ENCODE results near the gene CHID1. TPM values are rescaled to one million over a fixed set of nuclear protein-coding genes. Genes with fewer than 3 reads are reported as not detected.

CHID1 gene
- total and polyA plus RNA-seq, 2 experiments from 2014 or later, result 54.1 to 67.3 TPM

GRCh38 chr11:912266-912665 lies 1.7 kb upstream of the CHID1 start:
- ATAC-seq (no peak), DNase-seq (ENCODE audit: low spot score) (peak; percentile 41)
- H3K4me3 ChIP-seq, result no peak overlapping the region
- no peaks in the 10 kb centered on the region for H3K9me2 ChIP-seq (ENCODE audit: insufficient read depth)
- no peaks in the 10 kb centered on the region for H3K27me3 ChIP-seq (ENCODE audit: insufficient read depth)
- peak overlapping the region; percentile 86; the same call in 1 of the 2 replicates for H3K4me2 ChIP-seq
- H4K20me1 ChIP-seq (replicated peaks; ENCODE audit: insufficient read depth), result peaks cover 5% of the 10 kb centered on the region; the same call in 1 of the 2 replicates
- H3K4me3 Mint-ChIP-seq, result no peak overlapping the region; the same call in 2 of the 3 replicates
- peaks cover 7% of the 10 kb centered on the region; the same call in 2 of the 3 replicates for H3K36me3 Mint-ChIP-seq (ENCODE audit: low read depth)
- TF ChIP-seq, protein P1, sequence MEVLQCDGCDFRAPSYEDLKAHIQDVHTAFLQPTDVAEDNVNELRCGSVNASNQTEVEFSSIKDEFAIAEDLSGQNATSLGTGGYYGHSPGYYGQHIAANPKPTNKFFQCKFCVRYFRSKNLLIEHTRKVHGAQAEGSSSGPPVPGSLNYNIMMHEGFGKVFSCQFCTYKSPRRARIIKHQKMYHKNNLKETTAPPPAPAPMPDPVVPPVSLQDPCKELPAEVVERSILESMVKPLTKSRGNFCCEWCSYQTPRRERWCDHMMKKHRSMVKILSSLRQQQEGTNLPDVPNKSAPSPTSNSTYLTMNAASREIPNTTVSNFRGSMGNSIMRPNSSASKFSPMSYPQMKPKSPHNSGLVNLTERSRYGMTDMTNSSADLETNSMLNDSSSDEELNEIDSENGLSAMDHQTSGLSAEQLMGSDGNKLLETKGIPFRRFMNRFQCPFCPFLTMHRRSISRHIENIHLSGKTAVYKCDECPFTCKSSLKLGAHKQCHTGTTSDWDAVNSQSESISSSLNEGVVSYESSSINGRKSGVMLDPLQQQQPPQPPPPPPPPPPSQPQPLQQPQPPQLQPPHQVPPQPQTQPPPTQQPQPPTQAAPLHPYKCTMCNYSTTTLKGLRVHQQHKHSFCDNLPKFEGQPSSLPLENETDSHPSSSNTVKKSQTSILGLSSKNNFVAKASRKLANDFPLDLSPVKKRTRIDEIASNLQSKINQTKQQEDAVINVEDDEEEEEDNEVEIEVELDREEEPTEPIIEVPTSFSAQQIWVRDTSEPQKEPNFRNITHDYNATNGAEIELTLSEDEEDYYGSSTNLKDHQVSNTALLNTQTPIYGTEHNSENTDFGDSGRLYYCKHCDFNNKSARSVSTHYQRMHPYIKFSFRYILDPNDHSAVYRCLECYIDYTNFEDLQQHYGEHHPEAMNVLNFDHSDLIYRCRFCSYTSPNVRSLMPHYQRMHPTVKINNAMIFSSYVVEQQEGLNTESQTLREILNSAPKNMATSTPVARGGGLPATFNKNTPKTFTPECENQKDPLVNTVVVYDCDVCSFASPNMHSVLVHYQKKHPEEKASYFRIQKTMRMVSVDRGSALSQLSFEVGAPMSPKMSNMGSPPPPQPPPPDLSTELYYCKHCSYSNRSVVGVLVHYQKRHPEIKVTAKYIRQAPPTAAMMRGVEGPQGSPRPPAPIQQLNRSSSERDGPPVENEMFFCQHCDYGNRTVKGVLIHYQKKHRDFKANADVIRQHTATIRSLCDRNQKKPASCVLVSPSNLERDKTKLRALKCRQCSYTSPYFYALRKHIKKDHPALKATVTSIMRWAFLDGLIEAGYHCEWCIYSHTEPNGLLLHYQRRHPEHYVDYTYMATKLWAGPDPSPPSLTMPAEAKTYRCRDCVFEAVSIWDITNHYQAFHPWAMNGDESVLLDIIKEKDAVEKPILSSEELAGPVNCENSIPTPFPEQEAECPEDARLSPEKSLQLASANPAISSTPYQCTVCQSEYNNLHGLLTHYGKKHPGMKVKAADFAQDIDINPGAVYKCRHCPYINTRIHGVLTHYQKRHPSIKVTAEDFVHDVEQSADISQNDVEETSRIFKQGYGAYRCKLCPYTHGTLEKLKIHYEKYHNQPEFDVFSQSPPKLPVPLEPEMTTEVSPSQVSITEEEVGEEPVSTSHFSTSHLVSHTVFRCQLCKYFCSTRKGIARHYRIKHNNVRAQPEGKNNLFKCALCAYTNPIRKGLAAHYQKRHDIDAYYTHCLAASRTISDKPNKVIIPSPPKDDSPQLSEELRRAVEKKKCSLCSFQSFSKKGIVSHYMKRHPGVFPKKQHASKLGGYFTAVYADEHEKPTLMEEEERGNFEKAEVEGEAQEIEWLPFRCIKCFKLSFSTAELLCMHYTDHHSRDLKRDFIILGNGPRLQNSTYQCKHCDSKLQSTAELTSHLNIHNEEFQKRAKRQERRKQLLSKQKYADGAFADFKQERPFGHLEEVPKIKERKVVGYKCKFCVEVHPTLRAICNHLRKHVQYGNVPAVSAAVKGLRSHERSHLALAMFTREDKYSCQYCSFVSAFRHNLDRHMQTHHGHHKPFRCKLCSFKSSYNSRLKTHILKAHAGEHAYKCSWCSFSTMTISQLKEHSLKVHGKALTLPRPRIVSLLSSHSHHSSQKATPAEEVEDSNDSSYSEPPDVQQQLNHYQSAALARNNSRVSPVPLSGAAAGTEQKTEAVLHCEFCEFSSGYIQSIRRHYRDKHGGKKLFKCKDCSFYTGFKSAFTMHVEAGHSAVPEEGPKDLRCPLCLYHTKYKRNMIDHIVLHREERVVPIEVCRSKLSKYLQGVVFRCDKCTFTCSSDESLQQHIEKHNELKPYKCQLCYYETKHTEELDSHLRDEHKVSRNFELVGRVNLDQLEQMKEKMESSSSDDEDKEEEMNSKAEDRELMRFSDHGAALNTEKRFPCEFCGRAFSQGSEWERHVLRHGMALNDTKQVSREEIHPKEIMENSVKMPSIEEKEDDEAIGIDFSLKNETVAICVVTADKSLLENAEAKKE (CRISPR knock-in tag; IDR thresholded peaks at IDR 0.05), result no peak
- TF ChIP-seq, protein P2, sequence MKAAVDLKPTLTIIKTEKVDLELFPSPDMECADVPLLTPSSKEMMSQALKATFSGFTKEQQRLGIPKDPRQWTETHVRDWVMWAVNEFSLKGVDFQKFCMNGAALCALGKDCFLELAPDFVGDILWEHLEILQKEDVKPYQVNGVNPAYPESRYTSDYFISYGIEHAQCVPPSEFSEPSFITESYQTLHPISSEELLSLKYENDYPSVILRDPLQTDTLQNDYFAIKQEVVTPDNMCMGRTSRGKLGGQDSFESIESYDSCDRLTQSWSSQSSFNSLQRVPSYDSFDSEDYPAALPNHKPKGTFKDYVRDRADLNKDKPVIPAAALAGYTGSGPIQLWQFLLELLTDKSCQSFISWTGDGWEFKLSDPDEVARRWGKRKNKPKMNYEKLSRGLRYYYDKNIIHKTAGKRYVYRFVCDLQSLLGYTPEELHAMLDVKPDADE (IDR thresholded peaks at IDR 0.05), result no peak
- TF ChIP-seq, protein P3, sequence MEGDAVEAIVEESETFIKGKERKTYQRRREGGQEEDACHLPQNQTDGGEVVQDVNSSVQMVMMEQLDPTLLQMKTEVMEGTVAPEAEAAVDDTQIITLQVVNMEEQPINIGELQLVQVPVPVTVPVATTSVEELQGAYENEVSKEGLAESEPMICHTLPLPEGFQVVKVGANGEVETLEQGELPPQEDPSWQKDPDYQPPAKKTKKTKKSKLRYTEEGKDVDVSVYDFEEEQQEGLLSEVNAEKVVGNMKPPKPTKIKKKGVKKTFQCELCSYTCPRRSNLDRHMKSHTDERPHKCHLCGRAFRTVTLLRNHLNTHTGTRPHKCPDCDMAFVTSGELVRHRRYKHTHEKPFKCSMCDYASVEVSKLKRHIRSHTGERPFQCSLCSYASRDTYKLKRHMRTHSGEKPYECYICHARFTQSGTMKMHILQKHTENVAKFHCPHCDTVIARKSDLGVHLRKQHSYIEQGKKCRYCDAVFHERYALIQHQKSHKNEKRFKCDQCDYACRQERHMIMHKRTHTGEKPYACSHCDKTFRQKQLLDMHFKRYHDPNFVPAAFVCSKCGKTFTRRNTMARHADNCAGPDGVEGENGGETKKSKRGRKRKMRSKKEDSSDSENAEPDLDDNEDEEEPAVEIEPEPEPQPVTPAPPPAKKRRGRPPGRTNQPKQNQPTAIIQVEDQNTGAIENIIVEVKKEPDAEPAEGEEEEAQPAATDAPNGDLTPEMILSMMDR (conservative IDR thresholded peaks at IDR 0.05; ENCODE audit: low read depth in 2 of 2), result no peak
- TF ChIP-seq EZH2phosphoT487 (IDR thresholded peaks at IDR 0.05; ENCODE audit: unreplicated experiment) (no peak), NANOG (IDR thresholded peaks at IDR 0.05; ENCODE audit: borderline replicate concordance) (no peak), POLR2AphosphoS5 (IDR thresholded peaks at IDR 0.05; ENCODE audit: low read depth) (no peak), ZNF331 (CRISPR knock-in tag; IDR thresholded peaks at IDR 0.05; ENCODE audit: low read depth) (no peak), JUNB (IDR thresholded peaks at IDR 0.05; ENCODE audit: unreplicated experiment) (no peak), ZNF114 (CRISPR knock-in tag; IDR thresholded peaks at IDR 0.05) (no peak), STAT1 (IDR thresholded peaks at IDR 0.05; ENCODE audit: unreplicated experiment) (no peak), EZH2 (IDR thresholded peaks at IDR 0.05; ENCODE audit: low read depth, unreplicated experiment) (no peak), CREB1 (CRISPR knock-in tag; IDR thresholded peaks at IDR 0.05; ENCODE audit: low read depth) (no peak)
- TF ChIP-seq, protein P4, sequence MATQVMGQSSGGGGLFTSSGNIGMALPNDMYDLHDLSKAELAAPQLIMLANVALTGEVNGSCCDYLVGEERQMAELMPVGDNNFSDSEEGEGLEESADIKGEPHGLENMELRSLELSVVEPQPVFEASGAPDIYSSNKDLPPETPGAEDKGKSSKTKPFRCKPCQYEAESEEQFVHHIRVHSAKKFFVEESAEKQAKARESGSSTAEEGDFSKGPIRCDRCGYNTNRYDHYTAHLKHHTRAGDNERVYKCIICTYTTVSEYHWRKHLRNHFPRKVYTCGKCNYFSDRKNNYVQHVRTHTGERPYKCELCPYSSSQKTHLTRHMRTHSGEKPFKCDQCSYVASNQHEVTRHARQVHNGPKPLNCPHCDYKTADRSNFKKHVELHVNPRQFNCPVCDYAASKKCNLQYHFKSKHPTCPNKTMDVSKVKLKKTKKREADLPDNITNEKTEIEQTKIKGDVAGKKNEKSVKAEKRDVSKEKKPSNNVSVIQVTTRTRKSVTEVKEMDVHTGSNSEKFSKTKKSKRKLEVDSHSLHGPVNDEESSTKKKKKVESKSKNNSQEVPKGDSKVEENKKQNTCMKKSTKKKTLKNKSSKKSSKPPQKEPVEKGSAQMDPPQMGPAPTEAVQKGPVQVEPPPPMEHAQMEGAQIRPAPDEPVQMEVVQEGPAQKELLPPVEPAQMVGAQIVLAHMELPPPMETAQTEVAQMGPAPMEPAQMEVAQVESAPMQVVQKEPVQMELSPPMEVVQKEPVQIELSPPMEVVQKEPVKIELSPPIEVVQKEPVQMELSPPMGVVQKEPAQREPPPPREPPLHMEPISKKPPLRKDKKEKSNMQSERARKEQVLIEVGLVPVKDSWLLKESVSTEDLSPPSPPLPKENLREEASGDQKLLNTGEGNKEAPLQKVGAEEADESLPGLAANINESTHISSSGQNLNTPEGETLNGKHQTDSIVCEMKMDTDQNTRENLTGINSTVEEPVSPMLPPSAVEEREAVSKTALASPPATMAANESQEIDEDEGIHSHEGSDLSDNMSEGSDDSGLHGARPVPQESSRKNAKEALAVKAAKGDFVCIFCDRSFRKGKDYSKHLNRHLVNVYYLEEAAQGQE (IDR thresholded peaks at IDR 0.05; ENCODE audit: unreplicated experiment), result no peak
- no peaks in the 10 kb centered on the region for H3K36me3 ChIP-seq (ENCODE audit: insufficient read depth)
- H3K27ac Mint-ChIP-seq, result no peak overlapping the region
- H3K4me1 ChIP-seq (ENCODE audit: insufficient read depth), result peaks cover 14% of the 10 kb centered on the region; the same call in 1 of the 2 replicates
- H3K9me3 Mint-ChIP-seq, result no peaks in the 10 kb centered on the region
- no peak overlapping the region for H3K27ac ChIP-seq (ENCODE audit: low read depth)
- H3F3A ChIP-seq (replicated peaks; ENCODE audit: low read depth), result peaks cover 22% of the 10 kb centered on the region; the same call in 1 of the 2 replicates
- peak overlapping the region; percentile 96 for H2AFZ ChIP-seq
- H3K79me2 ChIP-seq (replicated peaks; ENCODE audit: insufficient read depth), result peaks cover 31% of the 10 kb centered on the region
- H3K4me1 Mint-ChIP-seq, result peaks cover 18% of the 10 kb centered on the region
- H3K27me3 Mint-ChIP-seq (ENCODE audit: insufficient read depth, low read depth, poor library complexity), result peaks cover 9% of the 10 kb centered on the region

Measured in GM23338 (cell line).